PFSK-1 (cell line): ENCODE measurements around the gene SETBP1.

Experiments
- FOXP2 ChIP-seq: optimal IDR thresholded peaks from 2 replicates; pipeline ENCODE3; 2011; ENCODE audit warnings: borderline replicate concordance, control low read depth, inconsistent platforms; ENCODE audit not compliant: insufficient read depth; ENCODE audit errors: extremely low read length, extremely low read depth
- POLR2AphosphoS5 ChIP-seq: IDR thresholded peaks from 2 replicates; pipeline ENCODE4 v1.6.1; 2012; ENCODE audit warnings: low read depth, mild to moderate bottlenecking, control low read depth, low read length, moderate library complexity
- REST ChIP-seq, 2 experiments: IDR thresholded peaks; 2 replicates each; pipeline versions ENCODE4 v1.6.1 to v1.8.0; 2011 to 2012; ENCODE audit warnings: low read depth in 2 of 2, low read length in 2 of 2, control low read depth in 1 of 2, inconsistent platforms in 1 of 2, mild to moderate bottlenecking in 1 of 2, moderate library complexity in 1 of 2; ENCODE audit not compliant: insufficient read depth in 1 of 2
- SIN3A ChIP-seq: IDR thresholded peaks from 2 replicates; pipeline ENCODE4 v1.6.1; 2012; ENCODE audit warnings: mild to moderate bottlenecking, low read length, moderate library complexity, borderline replicate concordance; ENCODE audit not compliant: insufficient read depth
- TAF1 ChIP-seq: IDR thresholded peaks from 2 replicates; pipeline ENCODE4 v1.6.1; 2012; ENCODE audit warnings: low read length, control low read depth, borderline replicate concordance; ENCODE audit not compliant: insufficient read depth

The SETBP1 gene

GRCh38 chr18:45057955-45058600 is 377.4 kb downstream of the SETBP1 start:
- no peak for TF ChIP-seq FOXP2
- no peak for TF ChIP-seq REST (IDR thresholded peaks at IDR 0.05; ENCODE audit: insufficient read depth in 1 of 2, low read depth in 2 of 2, low read length in 2 of 2)
- TF ChIP-seq SIN3A, result no peak

- TF ChIP-seq REST (IDR thresholded peaks at IDR 0.05; ENCODE audit: insufficient read depth in 1 of 2, low read depth in 2 of 2, low read length in 2 of 2) (peak in 1 of 2 experiments; percentile 70; a peak in 2 of 4 replicates), TAF1 (no peak)
These were observed 379.0 kb downstream of the SETBP1 start for GRCh38 chr18:45059695-45060094.

- TF ChIP-seq FOXP2, result no peak
- TF ChIP-seq POLR2AphosphoS5, result no peak
- no peak for TF ChIP-seq REST (IDR thresholded peaks at IDR 0.05; ENCODE audit: insufficient read depth in 1 of 2, low read depth in 2 of 2, low read length in 2 of 2)
- no peak for TF ChIP-seq TAF1
- TF ChIP-seq SIN3A, result no peak
These were observed 379.4 kb downstream of the SETBP1 start for GRCh38 chr18:45060102-45060501.

GRCh38 chr18:45061359-45061758 is 380.7 kb downstream of the SETBP1 start:
- TF ChIP-seq TAF1, result no peak
- TF ChIP-seq SIN3A, result no peak
- no peak for TF ChIP-seq FOXP2
- TF ChIP-seq POLR2AphosphoS5, result no peak
- TF ChIP-seq REST (IDR thresholded peaks at IDR 0.05; ENCODE audit: insufficient read depth in 1 of 2, low read depth in 2 of 2, low read length in 2 of 2), result no peak

GRCh38 chr18:45063246-45064038 is 382.8 kb downstream of the SETBP1 start:
- no peak for TF ChIP-seq TAF1
- no peak for TF ChIP-seq POLR2AphosphoS5
- TF ChIP-seq SIN3A, result no peak
